IPS-18a (cell line): ENCODE measurements around the gene ZNF141.
"Not testable (repeated sequence)": the region's sequence is repeated elsewhere in the genome, so short reads cannot be mapped to it uniquely, and the experiment has no call there.

ENCODE experiments used
- H3K27ac ChIP-seq: one replicate; pipeline ENCODE4 v1.5.1; 2013; ENCODE audit warnings: low read length
- H3K27me3 ChIP-seq: one replicate; pipeline ENCODE4 v1.6.1; 2013; ENCODE audit warnings: mild to moderate bottlenecking, low read length; ENCODE audit not compliant: control insufficient read depth, insufficient read depth
- H3K36me3 ChIP-seq: one replicate; pipeline ENCODE4 v1.6.1; 2013; ENCODE audit warnings: low read depth, low read length; ENCODE audit not compliant: control insufficient read depth
- H3K4me1 ChIP-seq: one replicate; pipeline ENCODE4 v1.6.1; 2013; ENCODE audit warnings: low read depth, low read length; ENCODE audit not compliant: control insufficient read depth
- H3K4me3 ChIP-seq: one replicate; pipeline ENCODE4 v1.5.1; 2013; ENCODE audit warnings: low read length
- H3K9ac ChIP-seq: one replicate; pipeline ENCODE4 v1.6.1; 2013; ENCODE audit warnings: mild to moderate bottlenecking, low read length, moderate library complexity
- H3K9me3 ChIP-seq: one replicate; pipeline ENCODE4 v1.6.1; 2013; ENCODE audit warnings: low read depth, low read length; ENCODE audit not compliant: control insufficient read depth

Gene ZNF141

GRCh38 chr4:404006-404405, 66.4 kb downstream of the ZNF141 start:
- no peaks in the 10 kb centered on the region for H3K4me1 ChIP-seq
- H3K36me3 ChIP-seq: no peaks in the 10 kb centered on the region
- no peak overlapping the region for H3K9ac ChIP-seq
- no peak overlapping the region for H3K4me3 ChIP-seq
- H3K9me3 ChIP-seq: peaks cover 18% of the 10 kb centered on the region
- no peak overlapping the region for H3K27ac ChIP-seq
- no peaks in the 10 kb centered on the region for H3K27me3 ChIP-seq

GRCh38 chr4:408321-408720, 70.7 kb downstream of the ZNF141 start:
- not testable (repeated sequence) for H3K4me1 ChIP-seq, H3K36me3 ChIP-seq, H3K27ac ChIP-seq, H3K27me3 ChIP-seq, H3K9ac ChIP-seq, H3K4me3 ChIP-seq
- peaks cover 26% of the 10 kb centered on the region for H3K9me3 ChIP-seq

- H3K27me3 ChIP-seq: no peaks in the 10 kb centered on the region
- H3K27ac ChIP-seq: no peak overlapping the region
- no peak overlapping the region for H3K4me3 ChIP-seq
- no peaks in the 10 kb centered on the region for H3K4me1 ChIP-seq
- no peak overlapping the region for H3K9ac ChIP-seq
- peaks cover 3% of the 10 kb centered on the region for H3K36me3 ChIP-seq
- peaks cover 76% of the 10 kb centered on the region for H3K9me3 ChIP-seq
These were observed 85.0 kb downstream of the ZNF141 start for GRCh38 chr4:422587-422986.
